Kidney epithelial cell (primary cell): ENCODE measurements around the gene WDR27. TPM values are rescaled to one million over a fixed set of nuclear protein-coding genes. Genes with fewer than 3 reads are reported as not detected.

Experiments used
- DNase-seq: peaks from one replicate; pipeline ENCODE4 v3.0.0-alpha.2; 2010; ENCODE audit warnings: low read depth
- H3K27me3 ChIP-seq: 2 replicates; pipeline ENCODE4 v1.6.0; 2011; ENCODE audit warnings: low read length; ENCODE audit not compliant: control insufficient read depth, insufficient read depth
- H3K36me3 ChIP-seq: 2 replicates; pipeline ENCODE4 v1.5.1; 2011; ENCODE audit warnings: low read length; ENCODE audit not compliant: control insufficient read depth, insufficient read depth
- H3K4me3 ChIP-seq: 2 replicates; pipeline ENCODE4 v1.5.1; 2011; ENCODE audit warnings: low read depth, mild to moderate bottlenecking, control low read depth, low read length
- total RNA-seq: library from RNA; depleted of rRNA; stranded (reverse); fragments of >200 nt; gene quantifications from 2 replicates; pipeline ENCODE4 v1.2.3, GENCODE V29; 2015
- TF ChIP-seq, protein P1 (sequence below): IDR thresholded peaks from 2 replicates; pipeline ENCODE4 v1.5.1; 2011; ENCODE audit warnings: mild to moderate bottlenecking, moderate library complexity, low read length, control low read depth, inconsistent platforms; ENCODE audit not compliant: insufficient read depth, poor library complexity, severe bottlenecking

WDR27 gene
- total RNA-seq, 1 donor from 2014 or later, result 27.0 TPM

DNA sequence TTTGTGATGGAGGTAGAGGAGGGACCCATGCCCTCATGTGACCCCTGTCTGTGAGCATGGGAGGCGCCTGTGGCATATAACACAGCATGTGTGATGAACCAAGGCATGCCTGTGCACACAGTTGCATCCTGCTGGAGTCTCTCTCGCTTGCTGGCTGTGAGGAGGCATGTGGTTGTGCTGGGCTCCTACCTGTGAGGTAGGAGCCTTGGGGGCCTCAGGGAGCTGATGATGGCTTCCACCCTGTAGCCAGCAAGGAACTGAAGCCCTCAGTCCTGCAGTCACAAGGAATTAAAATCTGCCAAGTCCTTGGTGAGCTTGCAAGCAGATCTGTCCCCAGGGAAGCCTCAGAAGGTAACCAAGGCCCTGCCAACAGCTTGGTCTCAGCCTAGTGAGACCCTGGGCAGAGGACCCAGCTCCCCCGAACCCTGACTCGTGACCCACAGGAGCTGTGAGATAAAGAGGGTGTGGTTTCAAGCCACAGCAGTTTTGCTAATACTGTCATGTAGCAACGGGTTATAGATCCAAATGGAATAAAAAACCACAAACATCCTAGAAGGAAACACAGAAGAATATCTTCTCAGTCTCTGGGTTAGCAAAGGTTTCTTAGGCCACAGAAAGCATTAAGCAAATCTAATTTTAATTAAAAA, 145.7 kb downstream of the WDR27 start:
- no peaks in the 10 kb centered on the region for H3K36me3 ChIP-seq
- no peak for DNase-seq
- H3K4me3 ChIP-seq, result no peak overlapping the region
- H3K27me3 ChIP-seq, result no peaks in the 10 kb centered on the region
- TF ChIP-seq, protein P1, sequence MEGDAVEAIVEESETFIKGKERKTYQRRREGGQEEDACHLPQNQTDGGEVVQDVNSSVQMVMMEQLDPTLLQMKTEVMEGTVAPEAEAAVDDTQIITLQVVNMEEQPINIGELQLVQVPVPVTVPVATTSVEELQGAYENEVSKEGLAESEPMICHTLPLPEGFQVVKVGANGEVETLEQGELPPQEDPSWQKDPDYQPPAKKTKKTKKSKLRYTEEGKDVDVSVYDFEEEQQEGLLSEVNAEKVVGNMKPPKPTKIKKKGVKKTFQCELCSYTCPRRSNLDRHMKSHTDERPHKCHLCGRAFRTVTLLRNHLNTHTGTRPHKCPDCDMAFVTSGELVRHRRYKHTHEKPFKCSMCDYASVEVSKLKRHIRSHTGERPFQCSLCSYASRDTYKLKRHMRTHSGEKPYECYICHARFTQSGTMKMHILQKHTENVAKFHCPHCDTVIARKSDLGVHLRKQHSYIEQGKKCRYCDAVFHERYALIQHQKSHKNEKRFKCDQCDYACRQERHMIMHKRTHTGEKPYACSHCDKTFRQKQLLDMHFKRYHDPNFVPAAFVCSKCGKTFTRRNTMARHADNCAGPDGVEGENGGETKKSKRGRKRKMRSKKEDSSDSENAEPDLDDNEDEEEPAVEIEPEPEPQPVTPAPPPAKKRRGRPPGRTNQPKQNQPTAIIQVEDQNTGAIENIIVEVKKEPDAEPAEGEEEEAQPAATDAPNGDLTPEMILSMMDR, result no peak

DNA sequence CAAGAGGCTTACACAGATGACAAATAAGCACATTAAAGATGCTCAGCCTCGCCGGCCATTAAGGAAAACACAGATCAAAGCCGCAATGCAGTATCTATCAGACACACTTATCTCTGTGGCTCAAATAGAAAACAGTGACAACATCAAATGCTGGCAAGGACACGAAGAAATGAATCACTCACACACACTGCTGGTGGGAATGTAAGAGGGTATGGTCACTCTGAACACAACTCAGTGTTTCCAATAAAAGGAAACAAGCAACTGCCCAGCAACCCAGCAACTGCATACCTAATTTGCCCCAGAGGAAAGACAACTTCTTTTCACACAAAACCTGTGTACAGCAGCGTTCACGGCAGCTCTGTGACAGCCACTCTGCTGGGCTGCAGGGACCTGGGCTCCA, 155.8 kb downstream of the WDR27 start:
- no peaks in the 10 kb centered on the region for H3K36me3 ChIP-seq
- TF ChIP-seq, protein P1, result no peak
- H3K27me3 ChIP-seq, result no peaks in the 10 kb centered on the region
- no peak for DNase-seq
- H3K4me3 ChIP-seq, result no peak overlapping the region

DNA sequence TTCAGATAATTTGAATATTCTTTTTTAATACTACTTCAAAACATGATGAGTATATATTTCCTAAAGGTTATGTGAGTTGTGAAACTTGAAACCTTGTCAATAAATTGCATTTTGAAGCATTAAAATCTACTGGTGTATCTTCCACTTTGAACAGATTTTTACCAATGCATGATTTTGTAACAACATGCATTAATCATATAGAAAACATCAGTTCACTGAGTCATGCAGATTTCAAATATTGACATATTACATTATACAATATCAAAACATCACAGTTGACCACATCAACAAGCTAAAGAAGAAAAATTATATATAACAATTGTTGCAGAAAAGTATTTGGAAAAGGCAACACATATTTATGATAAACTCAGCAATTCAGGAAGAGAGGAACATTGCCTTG, 158.1 kb downstream of the WDR27 start:
- DNase-seq, result no peak
- no peaks in the 10 kb centered on the region for H3K36me3 ChIP-seq
- TF ChIP-seq, protein P1, result no peak
- no peak overlapping the region for H3K4me3 ChIP-seq
- H3K27me3 ChIP-seq, result no peaks in the 10 kb centered on the region

DNA sequence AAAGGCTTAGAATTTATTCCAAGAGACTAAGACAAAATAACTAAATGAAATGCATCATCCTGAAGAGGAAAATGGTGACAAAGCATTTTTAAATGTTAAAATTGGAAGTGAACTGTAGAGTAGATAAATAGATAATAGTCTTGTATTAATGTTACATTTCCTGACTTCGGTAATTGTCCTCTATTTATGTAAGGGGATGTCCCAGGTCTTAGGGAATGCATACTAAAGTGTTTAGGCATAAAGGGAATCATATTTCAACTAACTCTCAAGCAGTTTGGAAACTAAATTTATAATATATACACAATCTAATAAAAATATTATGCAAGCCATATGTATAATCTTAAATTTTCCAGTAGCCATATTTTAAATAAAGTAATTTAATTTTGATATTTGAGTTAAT, 159.3 kb downstream of the WDR27 start:
- Histone ChIP-seq H3K36me3 (no peaks in the 10 kb centered on the region), H3K4me3 (no peak overlapping the region), H3K27me3 (no peaks in the 10 kb centered on the region)
- TF ChIP-seq, protein P1, result no peak
- no peak for DNase-seq

DNA sequence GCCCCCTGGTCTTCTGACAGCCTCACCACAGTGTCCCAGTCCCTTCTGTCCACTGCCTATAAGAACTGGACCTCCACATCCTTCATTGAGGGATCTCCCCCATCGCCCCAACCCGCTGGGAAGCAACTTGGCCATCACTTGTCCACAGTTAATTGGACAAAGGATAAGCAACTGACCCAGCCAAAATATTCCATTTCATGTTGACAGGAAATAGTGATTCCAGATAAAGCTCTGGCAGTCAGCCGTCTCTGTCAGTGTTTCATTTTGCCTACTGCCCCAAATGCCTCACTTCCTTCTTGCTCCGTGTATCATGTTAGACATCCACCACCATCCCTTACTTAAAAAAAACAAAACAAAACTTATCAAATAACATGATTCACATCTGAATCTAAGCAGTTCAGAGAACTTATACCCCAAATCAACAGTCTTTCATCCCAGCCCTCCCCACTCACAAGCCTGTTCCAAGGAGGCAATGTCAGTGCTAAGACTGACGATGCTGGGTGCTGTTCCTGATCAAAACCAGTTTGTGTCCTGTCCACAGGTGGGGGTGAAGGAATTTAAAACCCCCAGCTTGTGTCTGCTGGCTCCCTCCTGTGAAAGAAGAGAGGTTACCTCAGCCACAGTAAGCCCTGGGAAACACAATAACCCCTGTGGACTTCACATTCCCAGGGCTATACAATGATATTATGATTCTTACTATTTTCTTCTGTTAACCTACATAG, 162.5 kb downstream of the WDR27 start:
- no peak for DNase-seq
- Histone ChIP-seq H3K36me3 (no peaks in the 10 kb centered on the region), H3K4me3 (no peak overlapping the region), H3K27me3 (no peaks in the 10 kb centered on the region)
- TF ChIP-seq, protein P1, result no peak
